Stimulated activated CD8-positive, alpha-beta memory T cell treated with anti-CD3 and anti-CD28 coated beads, Interleukin-12 subunit alpha, Interleukin-12 subunit beta, amount 100 ng/mL, for 24 hours (primary cell): ENCODE data around the gene NEAT1.

Experiments
- DNase-seq: peaks from one replicate; pipeline ENCODE4 v3.0.0-alpha.2; 2020; ENCODE audit errors: extremely low read depth

Gene NEAT1

DNA sequence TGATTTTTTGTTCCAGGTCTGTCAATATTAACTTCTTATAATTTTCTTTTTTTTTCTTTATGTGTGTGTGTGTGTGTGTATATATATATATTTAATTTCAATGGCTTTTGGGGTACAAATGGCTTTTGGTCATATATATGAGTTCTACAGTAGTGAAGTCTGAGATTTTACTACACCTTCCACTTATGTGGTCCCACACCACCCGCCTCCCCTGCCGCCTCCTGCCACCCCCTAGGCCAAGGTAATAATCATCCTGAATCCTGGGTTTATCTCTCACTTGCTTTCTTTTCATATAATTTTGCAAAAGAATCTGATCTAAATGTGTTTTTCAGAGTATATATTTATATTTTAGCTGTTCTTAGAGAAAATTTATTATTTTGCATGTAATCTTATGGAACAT lies 11.1 kb downstream of the NEAT1 start:
- DNase-seq, result no peak

GRCh38 chr11:65434057-65434666 lies 11.6 kb downstream of the NEAT1 start:
- no peak for DNase-seq

- no peak for DNase-seq
Measured at GRCh38 chr11:65434667-65435410, 12.2 kb downstream of the NEAT1 start.

DNA sequence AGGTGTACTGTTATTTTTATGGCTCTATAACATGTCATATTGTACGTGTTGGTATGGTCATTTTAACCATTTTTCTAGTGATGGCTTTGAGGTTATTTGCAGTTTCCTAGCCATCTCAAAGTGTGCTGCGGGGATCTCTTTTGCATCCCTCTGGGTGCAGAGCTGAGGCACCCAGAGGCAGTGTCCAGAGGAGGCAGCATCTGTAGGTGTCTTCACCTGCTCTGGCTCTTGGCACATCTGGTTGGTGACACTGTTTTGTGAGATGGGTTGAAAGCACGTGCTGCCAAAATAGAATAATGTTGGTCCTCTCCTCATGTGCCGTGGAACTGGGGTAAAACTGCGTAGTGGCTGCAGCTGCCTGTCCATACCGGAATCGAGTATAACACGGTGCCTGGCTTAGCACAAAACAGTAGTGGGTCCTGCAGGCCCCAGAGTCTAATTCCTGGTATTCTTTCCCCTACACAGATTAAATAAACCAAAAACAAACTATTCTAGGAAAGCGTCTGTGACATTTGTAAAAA lies 12.9 kb downstream of the NEAT1 start:
- DNase-seq, result no peak

DNA sequence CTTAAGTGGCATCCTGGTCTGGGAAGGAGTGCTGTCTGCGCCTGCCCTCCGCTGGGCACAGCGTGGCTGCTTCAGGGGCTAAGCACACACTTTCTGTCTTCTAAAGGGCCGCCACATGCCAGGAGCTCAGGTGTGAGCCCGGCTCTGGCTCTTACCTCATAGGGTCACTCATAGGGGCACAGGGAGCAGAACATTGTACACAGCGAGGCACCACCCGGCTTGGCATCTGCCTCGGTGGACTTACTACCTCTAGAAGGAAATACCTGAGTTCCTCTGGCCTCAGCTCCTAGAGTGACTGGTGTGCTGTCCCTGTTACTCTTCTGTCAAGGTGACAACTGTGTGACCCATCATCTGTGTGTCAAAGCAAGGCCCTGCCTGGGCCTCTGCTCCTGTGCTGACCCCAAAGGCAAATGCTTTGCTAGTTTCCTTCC lies 13.4 kb downstream of the NEAT1 start:
- no peak for DNase-seq

- no peak for DNase-seq
Measured at GRCh38 chr11:65436412-65437032, 13.9 kb downstream of the NEAT1 start.

- DNase-seq, result no peak
Measured at GRCh38 chr11:65437436-65438227, 15.0 kb downstream of the NEAT1 start.

DNA sequence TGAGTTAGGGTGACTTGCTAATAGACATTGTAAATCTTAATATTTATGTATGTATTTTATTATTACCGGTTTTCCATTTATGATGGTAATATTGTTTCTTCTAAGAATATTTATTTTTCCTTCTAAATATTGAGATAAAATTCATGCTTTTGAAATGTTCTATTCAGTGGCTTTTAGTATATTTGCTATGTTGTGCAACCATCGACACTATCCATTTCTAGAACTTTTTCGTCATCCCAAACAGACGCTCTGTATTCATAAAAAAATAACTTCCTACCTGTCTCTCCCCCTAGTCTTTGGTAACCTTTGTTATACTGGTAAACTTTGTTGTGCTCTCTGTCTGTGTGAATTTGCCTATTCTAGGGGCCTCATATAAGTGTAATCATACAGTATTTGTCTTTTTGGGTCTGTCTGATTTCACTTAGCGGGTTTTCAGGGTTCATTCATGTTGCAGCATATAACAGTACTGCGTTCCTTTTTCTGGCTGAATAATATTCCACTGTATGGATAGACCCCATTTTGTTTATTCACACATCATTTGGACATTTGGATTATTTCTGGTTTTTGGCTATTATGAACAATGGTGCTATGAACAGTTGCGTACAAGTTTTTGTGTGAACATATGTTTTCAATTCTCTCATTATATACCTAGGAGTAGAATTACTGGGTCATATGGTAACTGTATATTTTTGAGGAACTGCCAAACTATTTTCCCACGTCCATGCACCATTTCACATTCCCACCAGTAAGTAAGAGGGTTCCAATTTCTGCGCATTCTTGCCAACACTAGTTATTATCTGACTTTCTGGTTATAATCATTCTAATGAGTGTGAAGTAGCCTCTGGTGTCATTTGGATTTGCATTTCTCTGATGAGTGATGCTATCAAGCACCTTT lies 15.9 kb downstream of the NEAT1 start:
- DNase-seq, result no peak

DNA sequence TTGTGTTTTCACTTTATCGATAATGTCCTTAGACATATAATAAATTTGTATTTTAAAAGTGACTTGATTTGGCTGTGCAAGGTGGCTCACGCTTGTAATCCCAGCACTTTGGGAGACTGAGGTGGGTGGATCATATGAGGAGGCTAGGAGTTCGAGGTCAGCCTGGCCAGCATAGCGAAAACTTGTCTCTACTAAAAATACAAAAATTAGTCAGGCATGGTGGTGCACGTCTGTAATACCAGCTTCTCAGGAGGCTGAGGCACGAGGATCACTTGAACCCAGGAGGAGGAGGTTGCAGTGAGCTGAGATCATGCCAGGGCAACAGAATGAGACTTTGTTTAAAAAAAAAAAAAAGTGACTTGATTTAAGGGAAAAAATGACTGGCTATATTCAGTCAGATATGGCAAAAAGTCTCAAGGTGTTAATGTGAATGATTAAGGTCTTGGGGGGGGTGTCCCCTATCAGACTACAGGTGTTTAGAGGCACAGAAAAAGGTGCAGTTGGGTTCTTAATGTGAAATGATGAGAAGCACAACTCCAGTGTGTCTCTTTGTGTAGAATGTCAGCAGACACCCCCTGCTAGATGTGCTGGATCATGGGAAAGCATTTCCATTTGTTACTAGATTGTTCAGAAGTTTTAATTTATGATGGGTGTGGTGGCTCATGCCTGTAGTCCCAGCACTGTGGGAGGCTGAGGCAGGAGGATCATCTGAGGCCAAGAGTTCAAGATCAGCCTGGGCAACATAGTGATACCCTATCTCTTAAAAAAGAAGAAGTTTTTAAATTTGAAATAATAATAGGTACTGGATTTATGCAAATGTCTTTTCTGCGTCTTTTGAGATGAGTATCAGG lies 17.0 kb downstream of the NEAT1 start:
- no peak for DNase-seq

- no peak for DNase-seq
Measured at GRCh38 chr11:65440831-65441499, 18.4 kb downstream of the NEAT1 start.

GRCh38 chr11:65442842-65443331 lies 20.3 kb downstream of the NEAT1 start:
- no peak for DNase-seq

GRCh38 chr11:65444314-65445051 lies 21.9 kb downstream of the NEAT1 start:
- no peak for DNase-seq

- no peak for DNase-seq
Measured at GRCh38 chr11:65445101-65445603, 22.6 kb downstream of the NEAT1 start.

- no peak for DNase-seq
Measured at GRCh38 chr11:65445604-65446445, 23.2 kb downstream of the NEAT1 start.

DNA sequence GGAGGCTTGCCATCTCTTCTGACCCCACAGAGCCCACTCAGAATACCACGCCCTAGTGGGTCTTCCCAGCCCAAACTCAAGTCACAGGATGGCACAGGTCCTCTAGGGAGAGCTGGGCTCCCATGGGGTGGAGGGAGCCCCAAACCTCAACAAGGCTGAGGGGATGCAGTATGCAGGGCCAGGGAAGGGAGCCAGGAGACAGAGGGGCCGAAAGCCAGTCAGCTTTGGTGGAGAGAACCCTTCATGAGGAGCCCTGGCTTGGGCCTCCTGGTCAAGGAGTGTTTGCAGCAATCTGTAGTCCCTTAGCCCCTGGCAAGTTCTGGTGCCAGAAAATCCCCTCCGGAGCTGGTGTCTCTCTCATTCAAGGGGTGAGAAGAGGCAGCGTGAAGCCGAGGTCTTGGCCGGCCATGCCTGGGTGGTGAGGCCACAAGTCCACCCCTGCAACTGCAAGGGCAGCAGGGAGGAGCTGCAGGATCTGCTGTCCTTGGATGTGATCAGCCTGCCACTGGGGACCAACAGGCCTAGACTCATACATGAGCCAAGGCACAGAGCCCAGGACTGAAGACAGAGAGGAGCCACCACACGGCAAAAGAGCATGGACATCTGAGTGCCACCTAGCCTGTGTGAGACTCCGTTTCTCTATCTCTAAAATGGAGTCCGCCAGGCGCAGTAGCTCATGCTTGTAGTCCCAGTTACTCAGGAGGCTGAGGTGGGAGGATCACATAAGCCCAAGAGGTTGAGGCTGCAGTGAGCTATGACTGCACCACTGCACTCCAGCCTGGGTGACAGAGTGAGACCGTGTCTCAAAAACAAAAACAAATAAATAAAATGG lies 24.1 kb downstream of the NEAT1 start:
- no peak for DNase-seq

DNA sequence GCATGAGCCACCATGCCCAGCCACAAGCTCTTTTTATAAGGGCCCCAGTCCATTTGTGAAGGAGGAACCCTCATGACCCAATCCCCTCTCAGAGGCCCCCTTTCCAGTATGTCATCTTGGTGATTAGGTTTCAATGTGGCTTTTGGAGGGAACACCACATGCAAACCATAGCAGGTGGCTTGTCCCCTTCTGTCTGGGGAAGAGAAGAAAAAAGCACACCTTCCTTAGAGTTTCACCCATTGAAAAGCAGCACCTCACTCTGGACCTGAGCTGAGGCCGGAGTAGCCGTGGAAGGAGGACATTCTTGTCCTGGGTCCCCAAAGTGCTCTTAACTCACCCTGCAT lies 25.4 kb downstream of the NEAT1 start:
- DNase-seq, result no peak
